Neural progenitor cell (in vitro differentiated cells): ENCODE results near the gene VRK2. TPM values are rescaled to one million over a fixed set of nuclear protein-coding genes. Genes with fewer than 3 reads are reported as not detected.

Experiments
- DNase-seq: peaks from one replicate; pipeline ENCODE4 v3.0.0-alpha.2; 2016; ENCODE audit warnings: low spot score
- H2AFZ ChIP-seq: fragments of 200-600 bp; sonication (generic); replicated peaks from 2 replicates; pipeline ENCODE4 v1.6.1; 2016; ENCODE audit warnings: antibody characterized with exemption
- H3F3A ChIP-seq: fragments of 200-600 bp; sonication (generic); 2 replicates; pipeline ENCODE4 v1.6.1; 2016; ENCODE audit warnings: antibody characterized with exemption, low read depth
- H3K27ac ChIP-seq: fragments of 200-600 bp; sonication (generic); 2 replicates; pipeline ENCODE4 v1.5.1; 2016; ENCODE audit warnings: mild to moderate bottlenecking
- H3K27me3 ChIP-seq: fragments of 200-600 bp; sonication (generic); 2 replicates; pipeline ENCODE4 v1.6.1; 2016; ENCODE audit warnings: mild to moderate bottlenecking, moderate library complexity
- H3K36me3 ChIP-seq: fragments of 200-600 bp; sonication (generic); 2 replicates; pipeline ENCODE4 v1.5.1; 2016
- H3K4me1 ChIP-seq: fragments of 200-600 bp; sonication (generic); 2 replicates; pipeline ENCODE4 v1.6.1; 2016; ENCODE audit warnings: mixed run types
- H3K4me2 ChIP-seq: fragments of 200-600 bp; sonication (generic); 2 replicates; pipeline ENCODE4 v1.6.1; 2016
- H3K4me3 ChIP-seq: fragments of 200-600 bp; sonication (generic); 2 replicates; pipeline ENCODE4 v1.5.1; 2016
- H3K79me2 ChIP-seq: fragments of 200-600 bp; sonication (generic); 2 replicates; pipeline ENCODE4 v1.6.1; 2016; ENCODE audit warnings: low read depth
- H3K9ac ChIP-seq: fragments of 200-600 bp; sonication (generic); 2 replicates; pipeline ENCODE4 v1.6.1; 2016
- H3K9me3 ChIP-seq: fragments of 200-600 bp; sonication (generic); 2 replicates; pipeline ENCODE4 v1.5.1; 2016; ENCODE audit warnings: low read depth
- H4K20me1 ChIP-seq: fragments of 200-600 bp; sonication (generic); 2 replicates; pipeline ENCODE4 v1.6.1; 2016; ENCODE audit warnings: low read depth
- H3K27ac Mint-ChIP-seq: 3 replicates; pipeline ENCODE4 v1.8.0; 2021; ENCODE audit warnings: mixed read lengths
- H3K27me3 Mint-ChIP-seq: 2 replicates; pipeline ENCODE4 v1.8.0; 2022; ENCODE audit warnings: low read depth, mild to moderate bottlenecking, inconsistent platforms, moderate library complexity, mixed read lengths; ENCODE audit not compliant: insufficient read depth
- H3K36me3 Mint-ChIP-seq: 3 replicates; pipeline ENCODE4 v1.8.0; 2021; ENCODE audit warnings: mixed read lengths
- H3K4me1 Mint-ChIP-seq: 3 replicates; pipeline ENCODE4 v1.8.0; 2021; ENCODE audit warnings: mixed read lengths
- H3K4me3 Mint-ChIP-seq: 3 replicates; pipeline ENCODE4 v1.8.0; 2021; ENCODE audit warnings: mild to moderate bottlenecking, moderate library complexity, mixed read lengths
- H3K9me3 Mint-ChIP-seq: 3 replicates; pipeline ENCODE4 v1.8.0; 2020; ENCODE audit warnings: mixed read lengths
- CTCF ChIP-seq: fragments of 200-600 bp; sonication (generic); IDR thresholded peaks from 2 replicates; pipeline ENCODE4 v1.5.1; 2017; ENCODE audit warnings: antibody characterized with exemption, mild to moderate bottlenecking
- EZH2 ChIP-seq: fragments of 200-600 bp; sonication (generic); IDR thresholded peaks from 2 replicates; pipeline ENCODE4 v1.6.1; 2017; ENCODE audit warnings: antibody characterized with exemption, mild to moderate bottlenecking, moderate library complexity
- EZH2phosphoT487 ChIP-seq: fragments of 200-600 bp; sonication (generic); IDR thresholded peaks from 2 replicates; pipeline ENCODE4 v1.6.1; 2017; ENCODE audit warnings: antibody characterized with exemption
- total RNA-seq: library from RNA; depleted of rRNA; stranded (reverse); fragments of >200 nt; gene quantifications from 2 replicates; pipeline ENCODE4 v1.2.3, GENCODE V29; 2015; ENCODE audit warnings: low replicate concordance

VRK2 gene
- total RNA-seq, 1 donor from 2014 or later, result 39.2 TPM

GRCh38 chr2:58042486-58042970 is 4.1 kb upstream of the VRK2 start:
- Mint-ChIP-seq H3K27ac (no peak overlapping the region), H3K27me3 (peaks cover 4% of the 10 kb centered on the region), H3K4me3 (no peak overlapping the region), H3K36me3 (peaks cover 7% of the 10 kb centered on the region), H3K4me1 (peaks cover 7% of the 10 kb centered on the region), H3K9me3 (peaks cover 3% of the 10 kb centered on the region)
- Histone ChIP-seq H3K9ac (no peak overlapping the region), H3K4me1 (peaks cover 13% of the 10 kb centered on the region), H3K36me3 (no peaks in the 10 kb centered on the region), H4K20me1 (no peaks in the 10 kb centered on the region), H3K79me2 (peaks cover 4% of the 10 kb centered on the region), H2AFZ (no peak overlapping the region), H3K27ac (no peak overlapping the region), H3K27me3 (no peaks in the 10 kb centered on the region), H3K4me3 (no peak overlapping the region), H3K4me2 (no peak overlapping the region), H3K9me3 (no peaks in the 10 kb centered on the region), H3F3A (peaks cover 18% of the 10 kb centered on the region)
- TF ChIP-seq EZH2phosphoT487, result no peak
- TF ChIP-seq CTCF, result no peak
- DNase-seq, result no peak

GRCh38 chr2:58044145-58044544 is 2.5 kb upstream of the VRK2 start:
- Histone ChIP-seq H3K36me3 (peaks cover 3% of the 10 kb centered on the region), H2AFZ (no peak overlapping the region), H3K4me3 (no peak overlapping the region), H4K20me1 (no peaks in the 10 kb centered on the region), H3K9me3 (no peaks in the 10 kb centered on the region), H3K4me1 (peaks cover 24% of the 10 kb centered on the region), H3K4me2 (no peak overlapping the region), H3K27me3 (no peaks in the 10 kb centered on the region), H3K27ac (no peak overlapping the region), H3K9ac (no peak overlapping the region), H3F3A (peaks cover 18% of the 10 kb centered on the region), H3K79me2 (peaks cover 20% of the 10 kb centered on the region)
- Mint-ChIP-seq H3K4me1 (peaks cover 10% of the 10 kb centered on the region), H3K27me3 (peaks cover 4% of the 10 kb centered on the region), H3K9me3 (peaks cover 3% of the 10 kb centered on the region), H3K27ac (no peak overlapping the region), H3K4me3 (no peak overlapping the region), H3K36me3 (peaks cover 7% of the 10 kb centered on the region)
- TF ChIP-seq EZH2 (no peak), CTCF (no peak), EZH2phosphoT487 (no peak)
- DNase-seq, result no peak

- Histone ChIP-seq H3K4me1 (peaks cover 24% of the 10 kb centered on the region), H3K27me3 (no peaks in the 10 kb centered on the region), H3K9ac (peak overlapping the region; percentile 31), H3K36me3 (peaks cover 10% of the 10 kb centered on the region), H3K4me2 (peak overlapping the region; percentile 72), H3K79me2 (peaks cover 27% of the 10 kb centered on the region), H3K27ac (peak overlapping the region; percentile 92), H4K20me1 (no peaks in the 10 kb centered on the region), H3K9me3 (no peaks in the 10 kb centered on the region), H3K4me3 (peak overlapping the region; percentile 59), H3F3A (peaks cover 18% of the 10 kb centered on the region), H2AFZ (peak overlapping the region; percentile 94)
- DNase-seq, result no peak
- Mint-ChIP-seq H3K9me3 (peaks cover 3% of the 10 kb centered on the region), H3K36me3 (peaks cover 9% of the 10 kb centered on the region), H3K4me1 (peaks cover 10% of the 10 kb centered on the region), H3K27me3 (peaks cover 4% of the 10 kb centered on the region), H3K27ac (no peak overlapping the region), H3K4me3 (peak overlapping the region; percentile 82)
- TF ChIP-seq EZH2 (no peak), CTCF (no peak), EZH2phosphoT487 (no peak)
Observed at GRCh38 chr2:58045580-58046334, 849 bp upstream of the VRK2 start.
